ENCODE data around the gene NPRL2.

DNA sequence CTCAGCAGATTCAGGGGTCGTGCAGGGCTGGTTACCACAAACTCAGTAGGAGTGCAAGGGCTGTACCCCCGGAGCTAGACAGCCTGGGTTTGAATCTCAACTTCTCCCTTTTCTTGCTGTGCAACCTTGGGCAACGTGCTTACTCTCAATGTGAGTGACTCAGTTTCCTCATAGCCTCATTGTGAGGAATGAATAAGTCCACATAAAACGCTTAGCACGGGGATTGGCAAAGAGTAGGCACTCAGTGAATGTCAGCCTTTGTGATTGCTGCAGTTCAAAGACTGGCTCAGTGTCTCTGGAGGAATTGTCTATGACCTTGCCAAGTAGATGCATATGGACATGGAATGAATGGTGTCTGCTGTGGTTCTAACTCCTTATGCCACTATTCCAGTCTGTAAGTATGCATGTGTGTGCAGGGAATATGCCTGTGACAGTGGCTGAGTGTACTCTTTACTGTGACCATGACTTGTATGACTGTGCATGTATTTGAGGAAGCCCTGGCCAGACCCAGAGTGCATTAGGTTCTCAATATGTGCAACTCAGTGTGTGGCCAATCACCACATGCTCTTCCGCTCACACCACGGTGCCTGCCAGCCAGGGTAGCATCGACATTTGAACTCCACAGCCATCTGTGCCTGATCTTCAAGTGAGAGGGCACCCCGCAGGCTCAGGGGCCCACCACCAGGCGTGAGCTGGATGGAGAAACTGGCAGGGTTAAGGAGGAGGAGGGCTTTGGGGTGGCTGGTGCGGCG lies 50.5 kb downstream of the NPRL2 start:
- TF ChIP-seq, protein P1, sequence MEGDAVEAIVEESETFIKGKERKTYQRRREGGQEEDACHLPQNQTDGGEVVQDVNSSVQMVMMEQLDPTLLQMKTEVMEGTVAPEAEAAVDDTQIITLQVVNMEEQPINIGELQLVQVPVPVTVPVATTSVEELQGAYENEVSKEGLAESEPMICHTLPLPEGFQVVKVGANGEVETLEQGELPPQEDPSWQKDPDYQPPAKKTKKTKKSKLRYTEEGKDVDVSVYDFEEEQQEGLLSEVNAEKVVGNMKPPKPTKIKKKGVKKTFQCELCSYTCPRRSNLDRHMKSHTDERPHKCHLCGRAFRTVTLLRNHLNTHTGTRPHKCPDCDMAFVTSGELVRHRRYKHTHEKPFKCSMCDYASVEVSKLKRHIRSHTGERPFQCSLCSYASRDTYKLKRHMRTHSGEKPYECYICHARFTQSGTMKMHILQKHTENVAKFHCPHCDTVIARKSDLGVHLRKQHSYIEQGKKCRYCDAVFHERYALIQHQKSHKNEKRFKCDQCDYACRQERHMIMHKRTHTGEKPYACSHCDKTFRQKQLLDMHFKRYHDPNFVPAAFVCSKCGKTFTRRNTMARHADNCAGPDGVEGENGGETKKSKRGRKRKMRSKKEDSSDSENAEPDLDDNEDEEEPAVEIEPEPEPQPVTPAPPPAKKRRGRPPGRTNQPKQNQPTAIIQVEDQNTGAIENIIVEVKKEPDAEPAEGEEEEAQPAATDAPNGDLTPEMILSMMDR (IDR thresholded peaks at IDR 0.05; ENCODE audit: low read length) = no peak
- no peak for TF ChIP-seq EZH2 (optimal IDR thresholded peaks at IDR 0.05; ENCODE audit: low read depth, low read length)

Measured in MM.1S (cell line).